HG02970 (cell line): Measurements from ENCODE around the gene LGI4.

Experiments
- ATAC-seq: cut with Tn5 transposase; IDR thresholded peaks from one replicate; pipeline ENCODE4 v1.9.1; 2021; ENCODE audit warnings: mild to moderate bottlenecking, moderate library complexity, moderate number of reproducible peaks; ENCODE audit not compliant: unreplicated experiment, low FRiP score

LGI4 gene

DNA sequence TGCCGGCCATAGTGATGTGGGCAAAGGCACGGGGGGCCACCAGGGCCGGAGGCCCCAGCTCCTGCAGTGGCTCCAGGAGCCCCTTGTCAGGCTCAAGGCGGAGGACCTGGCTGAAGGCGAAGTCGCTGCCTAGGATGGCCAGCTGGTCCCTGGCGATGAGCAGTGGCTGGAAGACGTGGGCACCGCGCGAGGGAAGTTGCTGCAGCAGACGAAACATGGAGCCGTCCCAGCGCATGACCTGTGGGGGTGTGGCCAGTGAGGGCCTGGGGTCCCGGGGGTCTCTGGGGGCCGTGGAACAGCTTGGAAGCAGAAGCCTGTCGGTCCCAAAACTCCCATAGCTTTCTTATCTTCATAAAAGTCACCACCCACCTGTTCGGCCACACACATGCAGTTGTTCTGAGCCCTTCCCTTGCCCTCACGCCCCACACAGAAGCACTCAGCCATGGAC, 9.6 kb downstream of the LGI4 start:
- ATAC-seq = no peak

DNA sequence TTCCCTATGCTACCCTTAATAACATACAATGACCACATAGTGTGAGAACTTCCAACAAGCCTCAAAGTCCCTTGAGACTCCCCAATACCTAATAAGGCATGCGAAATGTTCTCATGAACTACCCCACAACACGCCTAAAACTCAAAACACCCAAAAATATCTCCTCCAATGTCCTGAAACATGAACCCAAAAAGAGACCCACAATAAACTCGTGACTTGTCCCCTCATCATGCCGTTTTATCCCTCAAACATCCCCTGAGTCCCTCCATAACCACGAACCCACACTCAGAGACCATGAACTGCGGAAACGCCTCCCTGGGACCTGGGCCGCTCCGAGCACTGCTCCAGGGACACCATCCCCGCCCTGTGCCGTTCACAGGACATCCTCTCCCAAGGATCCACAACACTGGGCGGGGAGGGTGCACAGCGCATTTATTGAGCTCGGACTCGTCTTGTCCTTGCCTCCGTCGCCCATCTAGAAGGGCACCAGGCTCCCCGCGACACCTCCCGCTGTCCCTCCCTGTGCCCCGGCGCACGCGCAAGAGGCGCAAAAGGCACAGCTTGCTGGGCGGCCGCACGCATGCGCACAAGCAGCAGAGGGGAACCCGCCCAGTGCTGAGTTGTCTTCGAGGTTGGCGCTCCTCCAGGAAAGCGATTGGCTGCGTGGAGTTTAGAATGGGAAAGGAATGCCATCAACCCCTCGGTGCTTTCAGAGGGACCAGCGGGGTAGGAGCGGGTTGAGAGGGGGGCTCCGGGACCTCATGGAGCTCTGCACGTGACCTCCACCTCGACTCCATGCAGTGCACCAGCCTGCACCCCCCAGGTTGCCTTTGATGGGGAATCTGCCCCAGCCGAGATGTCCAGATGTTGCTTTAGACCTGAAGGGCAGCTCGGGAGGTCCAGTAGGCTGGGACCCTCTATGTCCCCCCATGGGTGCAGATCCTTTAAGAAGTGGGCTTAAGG, 10.5 kb downstream of the LGI4 start:
- no peak for ATAC-seq

DNA sequence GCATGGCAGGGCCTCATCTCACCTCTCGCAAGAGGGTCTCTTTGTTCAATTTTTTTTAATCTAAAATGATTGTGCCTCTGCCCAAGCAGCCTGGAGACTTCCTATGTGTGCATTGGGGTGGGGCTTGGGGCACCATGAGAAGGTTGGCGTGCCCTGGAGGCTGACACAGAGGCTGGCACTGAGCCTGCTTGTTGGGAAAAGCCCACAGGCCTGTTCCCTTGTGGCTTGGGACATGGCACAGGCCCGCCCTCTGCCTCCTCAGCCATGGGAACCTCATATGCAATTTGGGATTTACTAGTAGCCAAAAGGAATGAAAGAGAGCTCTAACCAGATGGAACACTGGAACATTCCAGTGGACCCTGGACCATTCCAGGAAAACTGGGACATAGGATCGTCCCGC, 11.3 kb downstream of the LGI4 start:
- ATAC-seq = no peak

DNA sequence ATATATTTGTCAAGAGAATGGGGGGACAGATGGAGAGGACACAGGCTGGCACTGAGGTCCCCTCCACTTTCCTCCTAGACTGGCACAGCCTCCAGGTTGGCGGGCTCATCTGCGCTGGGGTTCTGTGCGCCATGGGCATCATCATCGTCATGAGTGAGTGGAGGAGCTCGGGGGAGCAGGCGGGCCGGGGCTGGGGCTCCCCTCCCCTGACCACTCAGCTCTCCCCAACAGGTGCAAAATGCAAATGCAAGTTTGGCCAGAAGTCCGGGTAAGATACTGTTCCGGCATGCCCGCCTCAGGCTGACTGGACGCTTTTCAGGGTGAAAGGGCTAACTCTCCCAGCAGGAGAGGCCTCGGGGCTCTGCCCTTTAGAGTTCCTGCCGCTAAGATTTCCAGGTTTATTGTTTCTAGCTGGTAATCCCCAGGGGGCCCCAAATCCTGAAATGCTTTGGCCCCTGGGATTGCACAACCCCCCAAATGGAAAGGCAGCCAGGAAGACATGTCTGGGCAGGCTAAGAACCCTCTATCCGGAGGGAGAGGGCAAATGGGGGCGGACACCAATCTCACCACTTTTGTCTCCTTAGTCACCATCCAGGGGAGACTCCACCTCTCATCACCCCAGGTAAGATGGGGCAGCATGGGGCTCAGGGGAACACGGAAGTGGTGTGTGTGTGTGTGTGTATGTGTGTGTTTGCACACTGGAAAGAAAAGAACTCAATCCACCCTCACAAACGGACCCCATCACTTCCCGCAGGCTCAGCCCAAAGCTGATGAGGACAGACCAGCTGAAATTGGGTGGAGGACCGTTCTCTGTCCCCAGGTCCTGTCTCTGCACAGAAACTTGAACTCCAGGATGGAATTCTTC, 11.9 kb downstream of the LGI4 start:
- ATAC-seq = no peak

DNA sequence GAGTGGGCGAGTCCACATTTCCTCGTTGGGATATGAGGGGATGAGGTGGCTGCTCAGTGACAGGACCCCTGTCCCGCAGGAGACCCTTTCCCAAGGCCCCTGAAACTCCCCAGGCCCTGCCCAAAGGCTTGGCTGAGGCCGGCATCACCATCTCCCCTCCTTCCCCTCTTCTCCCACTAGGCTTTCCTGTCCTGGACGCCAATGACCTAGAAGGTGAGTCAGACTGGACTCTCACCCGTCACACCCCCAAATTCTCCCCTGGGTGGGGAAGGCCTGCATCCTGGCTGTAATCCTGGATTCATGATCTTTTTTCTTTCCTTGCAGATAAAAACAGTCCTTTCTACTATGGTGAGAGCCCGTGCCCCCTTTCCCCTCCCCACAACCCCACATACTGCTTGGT, 14.0 kb downstream of the LGI4 start:
- no peak for ATAC-seq

DNA sequence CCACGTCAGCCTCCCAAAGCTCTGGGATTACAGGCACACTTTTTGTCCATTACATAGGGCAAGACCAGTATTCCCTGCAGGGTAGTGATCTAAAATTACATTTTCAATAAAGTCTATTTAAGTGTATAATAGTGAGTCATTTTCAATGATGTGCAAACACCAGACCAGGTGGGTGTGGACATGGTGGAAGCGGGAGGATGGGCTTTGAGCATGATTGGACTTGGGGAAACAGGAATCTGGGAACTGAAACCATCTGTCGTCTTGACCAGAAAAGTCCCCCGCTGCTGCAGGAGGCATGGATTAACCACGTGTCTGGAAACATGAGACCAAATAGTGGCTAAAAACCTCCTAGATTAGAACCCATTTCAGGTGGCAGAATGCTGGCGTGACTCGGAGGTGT, 14.4 kb downstream of the LGI4 start:
- no peak for ATAC-seq

DNA sequence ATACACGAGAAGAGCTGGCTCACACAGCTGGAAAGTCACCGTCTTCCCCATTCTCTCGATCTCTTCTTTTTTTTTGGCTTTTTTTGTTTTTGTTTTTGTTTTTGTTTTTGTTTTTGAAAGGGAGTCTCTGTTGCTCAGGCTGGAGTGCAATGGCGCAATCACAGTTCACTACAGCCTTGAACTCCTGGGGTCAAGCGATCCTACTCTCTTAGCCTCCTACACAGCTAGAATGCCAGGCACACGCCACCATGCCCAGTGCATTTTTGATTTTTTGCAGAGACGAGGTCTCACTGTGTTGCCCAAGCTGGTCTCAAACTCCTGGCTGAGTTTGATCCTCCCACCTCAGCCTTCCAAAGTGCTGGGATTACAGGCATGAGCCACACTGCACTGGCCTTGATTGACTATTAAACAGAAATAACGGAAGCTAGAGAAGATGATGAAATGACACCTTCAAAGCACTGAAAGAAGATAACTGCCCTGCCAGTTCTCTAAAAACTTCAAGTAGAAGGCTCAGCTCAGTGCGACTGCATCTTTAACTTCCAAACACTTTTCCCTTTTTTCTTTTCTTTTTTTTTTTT, 15.2 kb downstream of the LGI4 start:
- ATAC-seq = no peak

DNA sequence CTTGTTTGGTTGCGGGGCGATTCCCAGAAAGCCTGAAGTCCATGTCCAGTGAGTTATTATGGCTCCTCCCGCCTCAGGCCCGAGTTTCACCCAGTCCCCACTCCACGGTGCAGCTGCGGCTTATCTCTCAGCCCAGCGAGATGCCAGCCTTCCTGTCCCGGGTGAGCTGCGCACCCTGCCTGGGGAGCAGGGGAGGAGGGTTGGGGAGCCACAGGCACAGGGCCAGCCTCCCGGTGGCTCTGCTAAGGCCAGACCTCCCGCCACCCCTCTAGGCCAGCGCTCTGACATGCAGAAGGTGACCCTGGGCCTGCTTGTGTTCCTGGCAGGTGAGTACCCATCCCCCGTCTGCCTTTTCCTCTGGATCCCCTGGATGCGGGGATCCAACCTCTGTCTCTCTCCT, 15.8 kb downstream of the LGI4 start:
- ATAC-seq = no peak

DNA sequence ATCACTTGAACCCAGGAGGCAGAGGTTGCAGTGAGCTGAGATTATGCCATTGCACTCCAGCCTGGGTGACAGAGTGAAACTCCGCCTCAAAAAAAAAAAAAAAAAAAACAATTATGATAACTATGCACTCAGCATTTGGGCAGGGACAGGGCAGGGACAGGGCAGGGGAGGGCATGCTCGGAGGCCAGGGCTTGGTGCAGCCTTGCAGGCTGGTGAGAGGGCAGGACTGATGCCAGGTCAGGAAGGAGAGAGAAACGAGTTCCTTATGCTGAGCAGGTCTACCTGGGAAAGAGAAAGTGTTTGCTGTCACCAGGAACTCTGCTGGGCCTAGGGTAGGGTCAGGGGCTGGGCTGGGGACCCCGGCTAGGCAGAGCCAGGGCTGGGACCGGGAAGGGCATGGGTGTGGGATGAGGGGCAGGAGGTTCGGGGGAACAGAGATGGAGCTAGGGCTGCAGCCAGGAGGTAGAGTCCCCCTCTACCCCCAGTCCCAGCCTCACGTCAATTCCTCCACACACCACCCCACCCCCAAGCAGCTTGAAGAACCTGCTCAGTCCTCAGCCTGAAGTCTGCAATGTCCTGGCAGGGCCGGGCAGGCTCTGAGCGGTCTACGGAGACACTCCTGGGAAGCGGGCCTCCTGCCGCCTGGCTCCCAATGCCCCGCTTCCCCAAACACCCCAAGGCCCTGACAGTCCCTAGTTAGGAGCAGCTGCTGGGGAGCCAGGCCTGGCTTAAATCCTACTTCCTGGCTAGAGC, 16.4 kb downstream of the LGI4 start:
- ATAC-seq = no peak

DNA sequence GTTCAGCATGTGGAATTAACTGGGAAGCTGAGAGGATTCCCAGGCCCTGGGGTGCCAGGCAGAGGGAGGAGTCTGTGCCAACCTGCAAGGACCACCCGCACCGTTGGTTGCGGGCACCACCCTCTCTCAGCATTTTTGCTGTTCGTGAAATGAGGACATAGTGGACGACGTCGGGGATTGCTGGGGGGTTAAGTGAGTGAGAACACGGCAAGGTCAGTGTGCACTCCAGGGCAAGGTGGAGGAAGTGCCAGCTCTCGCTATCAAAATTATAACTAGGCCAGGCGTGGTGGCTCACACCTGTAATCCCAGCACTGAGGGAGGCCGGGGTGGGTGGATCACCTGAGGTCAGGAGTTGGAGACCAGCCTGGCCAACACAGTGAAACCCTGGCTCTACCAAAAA, 17.1 kb downstream of the LGI4 start:
- no peak for ATAC-seq

DNA sequence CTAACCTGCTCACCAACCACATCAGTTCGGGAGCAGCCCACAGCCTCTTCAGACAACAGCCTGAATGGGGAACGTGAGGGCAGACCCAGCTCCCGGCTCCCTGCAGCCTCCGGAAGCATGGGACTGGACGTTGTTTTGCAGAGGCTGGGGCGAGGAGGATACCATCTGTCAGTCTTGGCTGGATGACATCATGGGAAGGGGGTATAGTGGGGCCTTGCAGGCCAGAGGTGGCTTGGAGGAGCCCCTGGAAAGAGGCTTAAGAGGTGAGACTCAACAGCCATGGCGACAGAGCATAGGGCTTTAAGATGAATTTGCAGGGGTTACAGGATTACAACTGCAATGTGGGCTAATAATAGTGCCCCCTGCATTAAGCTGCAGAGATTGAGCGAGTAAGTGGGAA, 17.7 kb downstream of the LGI4 start:
- ATAC-seq = no peak

DNA sequence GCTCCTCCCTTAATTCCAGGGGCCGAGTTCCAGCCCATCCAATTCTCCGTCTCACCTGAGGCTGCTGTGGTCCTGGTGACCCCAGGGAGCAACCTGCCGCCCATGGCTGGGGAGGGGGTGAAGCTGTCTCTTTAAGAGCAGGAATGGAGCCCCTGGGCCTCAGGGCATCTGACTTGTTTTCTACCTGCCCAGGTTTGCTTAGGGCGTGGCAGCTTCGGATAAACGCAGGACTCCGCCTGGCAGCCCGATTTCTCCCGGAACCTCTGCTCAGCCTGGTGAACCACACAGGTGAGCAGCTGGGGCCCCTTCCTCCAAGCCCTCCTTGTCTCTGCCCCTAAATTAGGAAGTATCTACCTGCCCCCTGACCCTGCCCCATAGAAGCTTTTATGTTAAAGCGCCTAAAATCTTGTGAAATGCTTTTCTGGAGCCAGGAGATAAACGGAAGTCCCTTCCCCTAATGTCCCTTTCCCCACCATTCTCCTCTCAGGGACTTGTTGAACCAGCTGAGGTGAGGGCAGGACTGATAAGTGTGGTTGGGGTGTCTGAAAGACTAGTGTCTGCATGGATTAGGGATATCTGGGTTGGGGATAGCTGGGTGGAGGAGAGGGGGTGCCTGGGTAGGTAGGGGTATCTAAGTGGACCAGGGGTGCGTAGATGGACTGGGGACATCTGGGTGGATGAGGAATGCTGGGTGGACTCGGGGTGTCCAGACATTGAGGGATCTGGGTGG, 18.6 kb downstream of the LGI4 start:
- ATAC-seq = no peak

DNA sequence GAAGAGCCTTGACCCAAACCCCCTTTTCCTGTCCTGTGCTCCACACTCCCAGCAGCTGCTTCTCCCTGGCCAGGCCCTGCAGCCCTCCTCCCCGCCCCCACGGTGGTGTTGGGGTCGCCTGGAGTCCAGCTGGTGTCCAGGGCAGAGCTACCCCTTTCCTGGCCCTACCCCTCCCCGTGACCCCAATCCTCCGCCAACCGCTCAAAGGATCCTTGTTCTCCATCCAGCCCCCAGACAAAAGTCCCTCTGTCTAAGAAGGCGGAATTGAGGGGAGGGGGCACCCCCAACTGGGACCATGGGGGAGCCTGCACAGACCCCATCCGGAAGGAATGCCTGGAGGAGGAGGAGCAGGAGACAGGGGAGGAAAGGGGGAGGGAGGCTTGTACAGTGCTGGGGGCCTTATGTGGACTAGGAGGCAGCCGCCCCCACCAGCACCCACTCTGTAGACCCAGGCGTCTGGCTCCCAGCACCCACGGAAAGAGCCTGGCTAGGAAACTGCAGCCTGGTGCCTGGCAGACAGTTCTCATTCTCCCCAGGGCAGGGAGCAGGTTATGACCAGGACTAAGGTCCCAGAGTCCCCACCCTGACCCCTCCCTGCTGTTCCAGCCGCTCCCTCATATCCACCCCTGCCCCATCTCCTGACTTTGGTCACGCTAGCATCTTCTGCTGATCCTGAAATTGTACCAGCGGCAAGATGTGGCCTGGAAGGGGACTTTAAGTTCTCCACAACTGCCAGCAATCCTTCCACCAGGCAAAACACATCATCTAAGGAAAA, 19.5 kb downstream of the LGI4 start, which contains the start of gene FXYD3:
Gene FXYD3, plus strand, starts transcription at position 647 of the 775 bp plus-strand sequence. CDS start 3,554 bp downstream, outside the sequence.
- ATAC-seq = no peak

DNA sequence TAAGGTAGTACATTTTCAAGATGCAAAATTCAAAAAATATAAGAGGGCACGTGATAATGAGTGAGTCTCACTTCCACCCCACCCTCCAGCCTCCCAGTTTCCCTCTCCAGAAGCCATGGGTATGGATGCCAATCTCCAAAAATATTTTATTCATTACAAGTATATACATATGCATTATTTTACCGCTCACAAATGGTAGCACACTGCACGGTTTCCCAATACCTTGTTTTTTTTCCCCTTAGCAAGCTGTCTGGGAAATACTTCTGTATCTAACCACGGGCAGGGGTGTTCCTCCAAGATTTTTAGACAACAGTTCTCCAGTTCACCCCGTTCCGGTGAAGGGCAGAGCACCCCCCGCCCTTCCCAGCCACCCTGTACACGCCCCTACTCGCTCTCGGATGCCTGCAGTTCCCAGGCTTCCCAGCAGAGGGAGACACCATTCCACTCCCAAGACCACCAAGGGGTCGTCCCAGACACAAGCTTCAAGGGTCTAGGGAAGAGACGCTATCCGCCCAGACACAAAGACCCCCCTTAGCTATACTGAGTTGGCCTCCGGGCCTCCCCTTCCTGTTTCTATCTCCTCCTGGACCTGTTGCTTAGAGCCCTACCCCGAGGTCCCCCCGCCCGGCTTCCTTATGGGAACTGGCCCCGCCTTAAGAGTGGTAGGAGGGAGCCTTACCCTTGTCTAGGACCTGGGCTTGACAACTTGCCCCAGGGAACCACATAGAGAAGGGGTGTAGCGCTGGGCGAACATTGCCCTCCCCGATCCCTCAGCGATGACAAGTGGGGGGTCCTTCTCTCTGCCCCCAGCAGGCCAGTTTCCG, 20.3 kb downstream of the LGI4 start:
- ATAC-seq = no peak

DNA sequence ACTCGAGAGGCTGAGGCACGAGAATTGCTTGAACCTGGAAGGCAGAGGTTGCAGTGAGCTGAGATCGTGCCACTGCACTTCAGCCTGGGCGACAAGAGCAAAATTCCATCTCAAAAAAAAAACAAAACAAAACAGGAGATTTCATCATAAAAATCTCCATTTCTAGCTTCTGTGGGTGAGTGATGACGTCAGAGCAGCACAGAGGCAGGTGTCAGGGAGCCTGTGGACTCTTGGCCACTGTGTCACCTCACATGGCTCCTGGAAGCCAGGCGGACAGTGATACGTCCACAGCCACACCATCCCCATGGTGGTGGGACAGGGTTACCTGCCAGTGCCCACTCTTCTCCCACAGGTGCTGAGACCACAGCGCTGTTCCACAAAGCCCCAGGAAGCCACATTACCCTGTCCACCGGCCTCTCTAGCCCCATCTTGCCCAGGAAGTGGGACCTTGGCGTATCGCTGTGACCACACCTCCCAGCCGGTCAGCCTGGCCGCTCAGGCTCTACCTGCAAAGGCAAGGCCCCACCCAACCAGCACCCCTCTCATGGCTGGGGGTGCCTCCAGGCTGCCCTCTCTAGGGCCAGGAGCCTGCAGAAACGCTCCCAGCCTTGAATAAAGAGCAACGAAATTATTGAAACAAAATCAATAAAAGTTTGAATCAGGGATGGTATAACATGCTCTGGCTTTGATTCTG, 21.7 kb downstream of the LGI4 start:
- no peak for ATAC-seq

DNA sequence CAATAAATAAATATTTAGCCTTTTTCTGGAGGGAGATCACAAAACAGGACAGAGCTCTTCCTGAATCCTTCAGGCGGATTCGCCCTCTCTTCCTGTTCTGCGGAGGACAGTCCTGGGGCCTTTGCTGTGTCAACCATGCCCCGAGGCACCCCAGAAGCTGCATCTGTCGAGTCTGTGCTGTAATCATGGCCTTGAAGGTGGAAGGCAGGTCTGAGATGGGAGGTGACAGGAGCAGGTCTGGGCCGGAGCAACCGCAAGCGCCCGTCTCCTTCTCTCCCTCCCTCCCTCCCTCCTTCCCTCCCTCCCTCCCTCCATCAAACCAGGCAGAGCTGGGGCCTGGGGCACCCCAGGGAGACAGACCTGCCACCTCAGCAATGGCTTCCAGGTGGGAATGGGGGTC, 23.9 kb downstream of the LGI4 start:
- no peak for ATAC-seq

DNA sequence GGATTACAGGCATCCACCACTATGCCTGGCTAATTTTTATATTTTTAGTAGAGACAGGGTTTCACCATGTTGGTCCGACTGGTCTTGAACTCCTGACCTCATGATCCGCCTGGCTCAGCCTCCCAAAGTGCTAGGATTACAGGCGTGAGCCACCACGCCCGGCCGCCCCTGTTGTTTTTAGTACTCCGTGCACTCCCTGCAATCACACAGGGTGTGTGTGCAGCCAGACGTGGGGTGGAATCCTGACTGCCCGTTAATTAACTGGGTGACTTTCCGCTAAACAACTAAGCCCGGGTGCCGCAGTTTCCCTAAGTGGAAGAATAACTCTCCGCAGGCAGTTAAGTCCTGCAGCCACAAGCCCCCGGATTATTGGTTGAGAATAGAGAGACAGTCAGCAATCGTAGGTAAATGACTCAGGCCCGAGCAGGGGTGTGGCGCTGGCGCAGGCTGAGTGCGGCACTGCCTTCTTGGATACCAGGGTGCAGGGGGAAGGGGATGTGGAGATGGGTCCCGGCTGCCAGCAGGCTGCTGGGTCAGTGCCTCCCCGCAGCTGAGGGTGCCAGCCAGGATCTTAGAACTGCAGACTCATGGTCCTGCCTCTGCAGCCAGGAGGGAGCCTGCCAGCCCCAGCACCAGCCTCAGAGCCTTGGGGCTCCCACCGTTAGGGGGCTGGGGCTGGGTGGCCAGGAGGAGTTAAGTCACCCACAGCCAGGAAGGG, 25.3 kb downstream of the LGI4 start:
- ATAC-seq = no peak
